ENCODE results near the gene UVSSA. TPM values are rescaled to one million over a fixed set of nuclear protein-coding genes. Genes with fewer than 3 reads are reported as not detected.
A peak's percentile ranks its signal among the peaks of the same experiment; 100 is the strongest.

UVSSA gene
- total and polyA plus RNA-seq, 5 experiments from 2014 or later = 1.9 to 39.5 (median 6.2) TPM

- Mint-ChIP-seq H3K4me3 (no peak overlapping the region), H3K36me3 (peaks cover 0 to 65% (median 15%) of the 10 kb centered on the region in 3 donors), H3K9me3 (no peaks in the 10 kb centered on the region), H3K27ac (peak overlapping the region in 5 of 10 donors; percentile 67 to 94 (median 79)), H3K4me1 (peaks cover 6 to 30% (median 17%) of the 10 kb centered on the region in 4 donors), H3K27me3 (no peaks in the 10 kb centered on the region)
- DNase-seq (no peak), ATAC-seq (no peak)
- POLR2A ChIA-PET = no interaction called here
Observed at GRCh38 chr4:1336088-1336491, 10.9 kb upstream of the UVSSA start.

- H3K4me3 Mint-ChIP-seq = no peak overlapping the region
- POLR2A ChIA-PET = no interaction called here
- DNase-seq = peak in 1 of 10 donors; percentile 18
- H3K4me1 Mint-ChIP-seq = peaks cover 0 to 18% (median 10%) of the 10 kb centered on the region in 4 donors
- ATAC-seq = no peak
- no peaks in the 10 kb centered on the region for H3K27me3 Mint-ChIP-seq
- no peaks in the 10 kb centered on the region for H3K9me3 Mint-ChIP-seq
- peaks cover 0 to 61% (median 15%) of the 10 kb centered on the region in 3 donors for H3K36me3 Mint-ChIP-seq
- H3K27ac Mint-ChIP-seq = peak overlapping the region; percentile 41 to 94 (median 69)
Observed at GRCh38 chr4:1337376-1337831, 9.6 kb upstream of the UVSSA start.

GRCh38 chr4:1337951-1338751 lies 8.9 kb upstream of the UVSSA start:
- Mint-ChIP-seq H3K4me3 (no peak overlapping the region), H3K36me3 (peaks cover 0 to 57% (median 15%) of the 10 kb centered on the region in 3 donors), H3K27me3 (no peaks in the 10 kb centered on the region), H3K27ac (peak overlapping the region in 4 of 10 donors; percentile 57 to 94 (median 68)), H3K9me3 (no peaks in the 10 kb centered on the region), H3K4me1 (peaks cover 0 to 17% (median 8%) of the 10 kb centered on the region in 4 donors)
- POLR2A ChIA-PET = no interaction called here
- DNase-seq (no peak), ATAC-seq (no peak)

- peak overlapping the region in 2 of 10 donors; percentile 48 to 52 for H3K27ac Mint-ChIP-seq
- no peak for ATAC-seq
- peaks cover 0 to 17% (median 8%) of the 10 kb centered on the region in 4 donors for H3K4me1 Mint-ChIP-seq
- DNase-seq = no peak
- no peaks in the 10 kb centered on the region for H3K27me3 Mint-ChIP-seq
- H3K36me3 Mint-ChIP-seq = peaks cover 0 to 57% (median 15%) of the 10 kb centered on the region in 3 donors
- H3K4me3 Mint-ChIP-seq = no peak overlapping the region
- POLR2A ChIA-PET = no interaction called here
- H3K9me3 Mint-ChIP-seq = no peaks in the 10 kb centered on the region
Observed at GRCh38 chr4:1338752-1339414, 8.1 kb upstream of the UVSSA start.

GRCh38 chr4:1339489-1339888 lies 7.5 kb upstream of the UVSSA start:
- Mint-ChIP-seq H3K36me3 (peaks cover 0 to 52% (median 15%) of the 10 kb centered on the region in 3 donors), H3K4me3 (no peak overlapping the region), H3K9me3 (no peaks in the 10 kb centered on the region), H3K27me3 (no peaks in the 10 kb centered on the region), H3K4me1 (peaks cover 2 to 17% (median 8%) of the 10 kb centered on the region in 4 donors), H3K27ac (no peak overlapping the region)
- POLR2A ChIA-PET = interaction anchor here (1.5 kb wide), 1 partner anchor 10 kb away, joined by 3 read pairs; no protein-coding TSS in a partner anchor
- ATAC-seq = no peak
- no peak for DNase-seq

- ATAC-seq = no peak
- POLR2A ChIA-PET = interaction anchor here (1.5 kb wide), 1 partner anchor 11 kb away, joined by 3 read pairs; no protein-coding TSS in a partner anchor
- no peak for DNase-seq
- no peaks in the 10 kb centered on the region for H3K27me3 Mint-ChIP-seq
- H3K4me1 Mint-ChIP-seq = peaks cover 7 to 22% (median 13%) of the 10 kb centered on the region in 4 donors
- no peaks in the 10 kb centered on the region for H3K9me3 Mint-ChIP-seq
- no peak overlapping the region for H3K27ac Mint-ChIP-seq
- no peak overlapping the region for H3K4me3 Mint-ChIP-seq
- peaks cover 0 to 45% (median 15%) of the 10 kb centered on the region in 3 donors for H3K36me3 Mint-ChIP-seq
Observed at GRCh38 chr4:1340181-1340747, 6.7 kb upstream of the UVSSA start.

GRCh38 chr4:1340861-1341260 lies 6.1 kb upstream of the UVSSA start:
- peaks cover 0 to 45% (median 15%) of the 10 kb centered on the region in 3 donors for H3K36me3 Mint-ChIP-seq
- H3K4me1 Mint-ChIP-seq = peaks cover 10 to 26% (median 18%) of the 10 kb centered on the region in 4 donors
- DNase-seq (no peak), ATAC-seq (no peak)
- POLR2A ChIA-PET = interaction anchor here (1.5 kb wide), 1 partner anchor 12 kb away, joined by 3 read pairs; no protein-coding TSS in a partner anchor
- no peaks in the 10 kb centered on the region for H3K27me3 Mint-ChIP-seq
- peak overlapping the region in 1 of 10 donors; percentile 59 for H3K27ac Mint-ChIP-seq
- H3K9me3 Mint-ChIP-seq = no peaks in the 10 kb centered on the region
- H3K4me3 Mint-ChIP-seq = no peak overlapping the region

- POLR2A ChIA-PET = no interaction called here
- Mint-ChIP-seq H3K4me1 (peaks cover 10 to 21% (median 20%) of the 10 kb centered on the region in 4 donors), H3K9me3 (no peaks in the 10 kb centered on the region), H3K4me3 (no peak overlapping the region), H3K27ac (peak overlapping the region in 1 of 10 donors; percentile 61), H3K27me3 (no peaks in the 10 kb centered on the region), H3K36me3 (peaks cover 0 to 36% (median 15%) of the 10 kb centered on the region in 3 donors)
- DNase-seq = no peak
- ATAC-seq = no peak
Observed at GRCh38 chr4:1342003-1342402, 5.0 kb upstream of the UVSSA start.

GRCh38 chr4:1344696-1345095 lies 2.3 kb upstream of the UVSSA start:
- DNase-seq (no peak), ATAC-seq (no peak)
- peak overlapping the region in 9 of 10 donors; percentile 67 to 88 (median 83) for H3K27ac Mint-ChIP-seq
- no peaks in the 10 kb centered on the region for H3K9me3 Mint-ChIP-seq
- POLR2A ChIA-PET = interaction anchor here (0.7 to 3.1 kb wide), 3 partner anchors 10 to 55 kb away, joined by 3 to 42 read pairs (median 4); partner anchors contain the start of gene MAEA
- H3K4me3 Mint-ChIP-seq = peak overlapping the region; percentile 62 to 98 (median 82)
- H3K27me3 Mint-ChIP-seq = no peaks in the 10 kb centered on the region
- peaks cover 0 to 14% (median 0%) of the 10 kb centered on the region in 3 donors for H3K36me3 Mint-ChIP-seq
- H3K4me1 Mint-ChIP-seq = peaks cover 13 to 36% (median 31%) of the 10 kb centered on the region in 4 donors

- H3K27me3 Mint-ChIP-seq = no peaks in the 10 kb centered on the region
- POLR2A ChIA-PET = interaction anchor here (0.5 to 3.8 kb wide), 24 partner anchors 11 to 375 kb away, joined by 3 to 106 read pairs (median 4); partner anchors contain the start of genes CTBP1, MAEA, TACC3 and TMEM129
- peak overlapping the region; percentile 82 to 98 (median 94) for H3K4me3 Mint-ChIP-seq
- DNase-seq = peak; percentile 24 to 79 (median 59)
- H3K4me1 Mint-ChIP-seq = peaks cover 13 to 43% (median 33%) of the 10 kb centered on the region in 4 donors
- H3K36me3 Mint-ChIP-seq = peaks cover 0 to 6% (median 0%) of the 10 kb centered on the region in 3 donors
- ATAC-seq = peak; percentile 30 to 46
- peak overlapping the region; percentile 84 to 99 (median 94) for H3K27ac Mint-ChIP-seq
- no peaks in the 10 kb centered on the region for H3K9me3 Mint-ChIP-seq
Observed at GRCh38 chr4:1345903-1346780, 866 bp upstream of the UVSSA start.

- H3K4me3 Mint-ChIP-seq = peak overlapping the region; percentile 83 to 92 (median 89)
- POLR2A ChIA-PET = interaction anchor here (0.9 to 3.8 kb wide), 15 partner anchors 8 to 292 kb away, joined by 3 to 106 read pairs (median 6); partner anchors contain the start of genes CTBP1 and MAEA
- no peaks in the 10 kb centered on the region for H3K27me3 Mint-ChIP-seq
- H3K36me3 Mint-ChIP-seq = peaks cover 0 to 4% (median 0%) of the 10 kb centered on the region in 3 donors
- peak overlapping the region; percentile 81 to 98 (median 96) for H3K27ac Mint-ChIP-seq
- ATAC-seq (peak; percentile 27 to 42), DNase-seq (peak in 3 of 10 donors; percentile 20 to 47 (median 30))
- peaks cover 17 to 52% (median 41%) of the 10 kb centered on the region in 4 donors for H3K4me1 Mint-ChIP-seq
- H3K9me3 Mint-ChIP-seq = no peaks in the 10 kb centered on the region
Observed at GRCh38 chr4:1347410-1347864, 429 bp downstream of the UVSSA start.

All from naive thymus-derived CD8-positive, alpha-beta T cell (primary cell).